ENCODE measurements around the gene IL17REL. TPM values are rescaled to one million over a fixed set of nuclear protein-coding genes. Genes with fewer than 3 reads are reported as not detected.
"Not testable (repeated sequence)": the region's sequence is repeated elsewhere in the genome, so short reads cannot be mapped to it uniquely, and the experiment has no call there.

The IL17REL gene
- total RNA-seq, 1 donor from 2014 or later = 0.17 TPM

- DNase-seq = peak; percentile 43
Observed at GRCh38 chr22:49983148-49984042, 29.2 kb downstream of the IL17REL start.

DNA sequence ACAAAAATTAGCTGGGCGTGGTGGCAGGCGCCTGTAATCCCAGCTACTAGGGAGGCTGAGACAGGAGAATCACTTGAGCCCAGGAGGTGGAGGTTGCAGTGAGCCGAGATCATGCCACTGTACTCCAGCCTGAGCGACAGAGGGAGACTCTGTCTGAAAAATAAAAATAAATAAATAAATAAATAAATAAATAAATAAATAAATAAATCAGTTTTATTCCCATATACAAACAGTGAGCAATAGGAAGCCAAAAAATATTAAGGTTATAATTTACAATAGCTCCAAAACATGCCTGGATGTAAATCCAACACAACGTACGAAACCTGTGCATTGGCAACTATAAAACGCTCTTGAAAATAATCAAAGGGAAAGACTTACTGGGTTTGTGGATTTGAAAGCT lies 30.8 kb downstream of the IL17REL start:
- not testable (repeated sequence) for DNase-seq

- peak; percentile 78 for DNase-seq
Observed at GRCh38 chr22:49979587-49980264, 32.8 kb downstream of the IL17REL start.

- DNase-seq = no peak
Observed at GRCh38 chr22:49977578-49977977, 35.0 kb downstream of the IL17REL start.

- no peak for DNase-seq
Observed at GRCh38 chr22:49976439-49977175, 36.0 kb downstream of the IL17REL start.

- DNase-seq = no peak
Observed at GRCh38 chr22:49975543-49976389, 36.8 kb downstream of the IL17REL start.

- DNase-seq = no peak
Observed at GRCh38 chr22:49973018-49973961, 39.3 kb downstream of the IL17REL start.

GRCh38 chr22:49972163-49973017 lies 40.2 kb downstream of the IL17REL start:
- DNase-seq = no peak

- DNase-seq = peak; percentile 31
Observed at GRCh38 chr22:49971232-49972162, 41.1 kb downstream of the IL17REL start.

- DNase-seq = peak; percentile 97
Observed at GRCh38 chr22:49970528-49971231, 41.9 kb downstream of the IL17REL start.

- no peak for DNase-seq
Observed at GRCh38 chr22:49969751-49970527, 42.6 kb downstream of the IL17REL start.

DNA sequence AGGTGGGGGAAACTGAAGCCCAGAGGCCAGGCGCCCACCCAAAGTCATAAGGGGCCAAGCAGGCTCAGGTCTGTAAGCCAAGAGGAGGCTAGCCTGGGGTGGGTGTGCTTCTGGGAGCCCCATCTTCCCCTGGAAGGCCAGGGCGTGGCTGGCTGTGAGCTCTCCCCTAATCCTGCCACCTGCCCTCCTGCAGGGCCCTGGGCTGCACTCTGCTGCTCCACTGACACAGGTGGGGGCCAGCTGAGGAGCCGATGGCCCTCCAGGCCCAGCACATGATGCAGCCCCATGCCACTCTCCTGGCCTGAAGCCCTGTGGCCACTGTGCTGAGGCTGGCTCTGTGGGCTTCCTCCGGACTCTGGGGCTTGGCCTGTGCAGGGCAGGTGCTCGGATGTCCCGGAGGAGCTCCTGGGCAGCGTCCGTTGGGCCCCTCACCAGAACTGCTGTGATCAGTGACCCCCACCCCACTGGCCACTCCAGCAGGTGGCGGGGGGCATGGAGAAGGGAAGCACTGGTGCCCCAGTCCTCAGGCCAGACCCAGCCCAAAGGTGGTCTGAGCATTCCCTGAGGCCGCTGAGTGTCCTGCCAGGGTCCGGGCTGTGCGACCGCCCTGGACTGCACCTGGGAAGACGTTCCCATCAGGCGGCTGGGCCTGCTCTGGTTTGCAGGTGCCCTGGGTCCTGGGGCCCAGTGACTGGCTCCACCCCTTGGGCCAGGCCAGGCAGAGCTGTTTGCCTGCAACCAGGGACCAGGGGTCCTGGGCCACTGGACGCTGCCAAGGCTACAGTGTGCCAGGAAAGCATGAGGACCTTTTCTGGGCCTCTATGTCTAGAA lies 43.5 kb downstream of the IL17REL start:
- DNase-seq = no peak

DNA sequence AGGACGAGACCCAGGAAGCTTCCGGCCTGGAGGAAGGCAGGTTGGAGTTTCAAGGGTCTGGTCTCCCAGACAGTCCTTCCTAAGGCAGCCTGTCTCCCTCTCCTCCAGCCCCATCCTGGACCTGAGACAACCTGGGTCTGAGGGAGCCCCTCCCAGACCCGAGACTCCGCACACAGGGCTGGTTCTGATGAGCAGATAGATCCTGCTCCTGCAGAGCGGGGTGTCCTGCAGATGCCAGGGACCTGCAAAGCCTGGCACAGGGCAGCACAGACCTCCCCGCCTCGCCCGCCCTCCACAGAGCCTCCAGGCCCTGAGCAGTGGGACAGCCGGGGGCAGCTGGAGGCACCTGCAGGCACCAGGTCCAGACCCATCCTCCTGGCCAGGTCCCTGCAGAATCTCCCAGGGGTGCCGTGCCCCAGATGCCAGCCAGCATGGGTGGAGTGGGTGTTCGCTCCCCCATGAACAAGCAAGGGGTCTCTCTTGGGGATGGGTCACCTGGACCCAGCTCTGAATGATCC lies 44.2 kb downstream of the IL17REL start:
- no peak for DNase-seq

DNA sequence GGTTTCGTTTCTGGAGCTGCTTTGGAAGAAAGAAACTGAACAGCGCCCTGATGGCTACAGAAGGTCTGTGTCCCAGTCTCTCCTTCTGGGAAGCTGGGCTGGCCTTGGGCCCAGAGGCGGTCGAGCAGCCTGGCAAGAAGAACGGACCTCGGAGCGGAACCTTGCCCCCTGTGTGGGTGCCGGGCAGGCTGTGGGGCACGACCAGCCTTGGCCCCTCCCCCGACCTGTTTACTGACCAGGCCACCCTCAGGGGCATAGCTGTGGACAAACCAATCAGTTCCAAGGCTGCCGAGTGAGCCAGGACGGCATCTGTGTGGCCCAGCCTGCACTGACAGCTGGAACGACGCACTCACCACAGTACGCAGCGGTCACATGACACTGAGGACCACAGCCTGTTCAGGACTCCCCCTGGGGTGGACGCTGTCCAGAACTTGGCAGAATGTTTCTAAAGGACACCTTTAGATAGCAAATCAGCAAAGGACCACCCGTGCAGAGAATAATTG lies 44.8 kb downstream of the IL17REL start:
- peak; percentile 33 for DNase-seq

GRCh38 chr22:49966774-49967705 lies 45.5 kb downstream of the IL17REL start:
- DNase-seq = peak; percentile 39
